ENCODE data around the gene AMN.

The AMN gene

GRCh38 chr14:102930138-102930752, 7.8 kb downstream of the AMN start:
- no peak for DNase-seq

- DNase-seq = no peak
These were observed 8.5 kb downstream of the AMN start for GRCh38 chr14:102930753-102931579.

GRCh38 chr14:102931580-102932285, 9.3 kb downstream of the AMN start:
- no peak for DNase-seq

- no peak for DNase-seq
These were observed 10.2 kb downstream of the AMN start for GRCh38 chr14:102932484-102933248.

GRCh38 chr14:102933618-102934231, 11.3 kb downstream of the AMN start:
- no peak for DNase-seq

GRCh38 chr14:102935756-102936155, 13.3 kb downstream of the AMN start:
- DNase-seq = no peak

GRCh38 chr14:102937331-102938175, 15.1 kb downstream of the AMN start:
- no peak for DNase-seq

GRCh38 chr14:102938191-102938590, 15.7 kb downstream of the AMN start:
- no peak for DNase-seq

GRCh38 chr14:102939329-102939728, 16.9 kb downstream of the AMN start:
- no peak for DNase-seq

- DNase-seq = no peak
These were observed 17.5 kb downstream of the AMN start for GRCh38 chr14:102939820-102940561.

- no peak for DNase-seq
These were observed 18.4 kb downstream of the AMN start for GRCh38 chr14:102940729-102941362.

GRCh38 chr14:102941419-102942011, 19.1 kb downstream of the AMN start:
- no peak for DNase-seq

GRCh38 chr14:102942069-102942468, 19.6 kb downstream of the AMN start:
- DNase-seq = no peak

- DNase-seq = no peak
These were observed 21.0 kb downstream of the AMN start for GRCh38 chr14:102943454-102943853.

- no peak for DNase-seq
These were observed 21.5 kb downstream of the AMN start for GRCh38 chr14:102943979-102944378.

GRCh38 chr14:102944448-102945330, 22.2 kb downstream of the AMN start:
- DNase-seq = no peak

- no peak for DNase-seq
These were observed 23.1 kb downstream of the AMN start for GRCh38 chr14:102945346-102946130.
